HG03432 (cell line): ENCODE measurements around the gene EN1.

Experiments used
- ATAC-seq: cut with Tn5 transposase; IDR thresholded peaks from one replicate; pipeline ENCODE4 v1.9.1; 2021; ENCODE audit warnings: mild to moderate bottlenecking, moderate library complexity; ENCODE audit not compliant: unreplicated experiment

Gene EN1

GRCh38 chr2:118856330-118856977, 9.0 kb upstream of the EN1 start:
- ATAC-seq = no peak

GRCh38 chr2:118855451-118856279, 8.2 kb upstream of the EN1 start:
- ATAC-seq = peak; percentile 94

- ATAC-seq = no peak
These were observed 7.3 kb upstream of the EN1 start for GRCh38 chr2:118854507-118855345.

- no peak for ATAC-seq
These were observed 6.3 kb upstream of the EN1 start for GRCh38 chr2:118853651-118854291.

GRCh38 chr2:118853129-118853640, 5.7 kb upstream of the EN1 start:
- no peak for ATAC-seq

GRCh38 chr2:118852605-118853128, 5.2 kb upstream of the EN1 start:
- ATAC-seq = no peak

GRCh38 chr2:118851650-118852049, 4.2 kb upstream of the EN1 start:
- ATAC-seq = no peak

GRCh38 chr2:118850901-118851415, 3.5 kb upstream of the EN1 start:
- ATAC-seq = no peak

GRCh38 chr2:118850168-118850900, 2.9 kb upstream of the EN1 start:
- ATAC-seq = no peak

GRCh38 chr2:118849226-118850167, 2.0 kb upstream of the EN1 start:
- no peak for ATAC-seq

GRCh38 chr2:118848381-118849225, 1.2 kb upstream of the EN1 start:
- ATAC-seq = no peak

- ATAC-seq = no peak
These were observed 319 bp upstream of the EN1 start for GRCh38 chr2:118847762-118848172.

- ATAC-seq = no peak
These were observed 951 bp downstream of the EN1 start for GRCh38 chr2:118846442-118846952.

- no peak for ATAC-seq
These were observed 1.7 kb downstream of the EN1 start for GRCh38 chr2:118845522-118846441.

- no peak for ATAC-seq
These were observed 2.4 kb downstream of the EN1 start for GRCh38 chr2:118845005-118845521.
